COLO668 (cell line): ENCODE measurements around the gene CABLES2.
A peak's percentile ranks its signal among the peaks of the same experiment; 100 is the strongest.

ENCODE experiments used
- DNase-seq: peaks from one replicate; lab custom pipeline; 2025; ENCODE audit not compliant: unreplicated experiment; lab: John Stamatoyannopoulos, UW

The CABLES2 gene

GRCh38 chr20:62405108-62405980 is 1.7 kb downstream of the CABLES2 start:
- peak; percentile 49 for DNase-seq

GRCh38 chr20:62404761-62405107 is 2.4 kb downstream of the CABLES2 start:
- no peak for DNase-seq

GRCh38 chr20:62404112-62404665 is 2.9 kb downstream of the CABLES2 start:
- no peak for DNase-seq

- no peak for DNase-seq
Measured at GRCh38 chr20:62403331-62403730, 3.8 kb downstream of the CABLES2 start.

GRCh38 chr20:62402456-62403150 is 4.5 kb downstream of the CABLES2 start:
- DNase-seq, result no peak

GRCh38 chr20:62401331-62401779 is 5.7 kb downstream of the CABLES2 start:
- DNase-seq, result no peak

GRCh38 chr20:62400541-62400940 is 6.5 kb downstream of the CABLES2 start:
- DNase-seq, result no peak

GRCh38 chr20:62400021-62400420 is 7.1 kb downstream of the CABLES2 start:
- DNase-seq, result peak; percentile 77

- no peak for DNase-seq
Measured at GRCh38 chr20:62398120-62398821, 8.8 kb downstream of the CABLES2 start.

- DNase-seq, result no peak
Measured at GRCh38 chr20:62396367-62397239, 10.5 kb downstream of the CABLES2 start.

- DNase-seq, result no peak
Measured at GRCh38 chr20:62395311-62396242, 11.5 kb downstream of the CABLES2 start.

- no peak for DNase-seq
Measured at GRCh38 chr20:62394248-62395245, 12.5 kb downstream of the CABLES2 start.

GRCh38 chr20:62393830-62394229 is 13.3 kb downstream of the CABLES2 start:
- DNase-seq, result no peak

- no peak for DNase-seq
Measured at GRCh38 chr20:62393335-62393665, 13.8 kb downstream of the CABLES2 start.

GRCh38 chr20:62392621-62393334 is 14.3 kb downstream of the CABLES2 start:
- DNase-seq, result no peak

GRCh38 chr20:62392077-62392418 is 15.0 kb downstream of the CABLES2 start:
- DNase-seq, result no peak

GRCh38 chr20:62391165-62392076 is 15.7 kb downstream of the CABLES2 start:
- no peak for DNase-seq
